Stimulated activated CD8-positive, alpha-beta memory T cell treated with anti-CD3 and anti-CD28 coated beads, Interleukin-4, amount 100 ng/mL, for 1 hour (primary cell): ENCODE results near the gene KCTD12.

Experiments used
- DNase-seq, 2 donors: peaks; one replicate each; pipeline ENCODE4 v3.0.0-alpha.2; 2020; ENCODE audit warnings: low read depth in 2 of 2, low spot score in 1 of 2

The KCTD12 gene

DNA sequence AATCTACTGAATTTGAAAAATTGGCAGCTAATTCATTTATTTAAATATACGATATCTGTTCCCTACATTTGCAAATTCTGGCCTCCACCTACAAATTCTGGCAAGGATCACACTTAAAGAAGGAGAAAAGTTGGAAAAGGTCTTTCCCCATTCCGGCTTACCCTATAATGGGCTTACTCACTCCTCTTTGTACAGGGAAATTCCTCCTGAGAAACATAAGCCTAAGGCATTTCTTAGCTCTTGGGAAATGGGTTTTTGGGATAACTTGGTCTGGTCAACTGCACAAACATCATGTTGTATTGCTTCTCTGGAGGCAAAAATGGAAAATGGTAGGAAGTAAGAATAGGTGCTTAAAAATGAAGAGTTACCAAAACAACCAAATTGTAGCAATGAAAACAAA, 25.5 kb downstream of the KCTD12 start:
- no peak for DNase-seq

DNA sequence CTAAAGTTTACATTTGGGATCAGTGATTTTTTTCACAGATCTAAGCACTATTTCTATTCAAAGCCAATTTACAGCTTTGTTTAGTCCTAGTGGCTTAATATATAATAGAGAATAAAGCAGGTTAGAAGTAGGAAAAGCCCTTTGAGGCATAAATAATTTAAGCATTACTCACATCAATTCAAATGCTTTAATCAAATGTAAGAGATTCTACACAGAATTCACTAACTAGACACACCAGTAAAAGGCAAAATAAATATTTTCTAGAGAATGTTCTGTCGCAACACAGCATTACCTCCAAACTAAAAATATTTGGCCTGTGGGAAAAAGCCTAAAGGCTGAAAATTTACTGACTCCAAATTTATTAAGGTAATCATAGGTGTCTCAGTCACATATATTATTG, 31.3 kb downstream of the KCTD12 start:
- no peak for DNase-seq

DNA sequence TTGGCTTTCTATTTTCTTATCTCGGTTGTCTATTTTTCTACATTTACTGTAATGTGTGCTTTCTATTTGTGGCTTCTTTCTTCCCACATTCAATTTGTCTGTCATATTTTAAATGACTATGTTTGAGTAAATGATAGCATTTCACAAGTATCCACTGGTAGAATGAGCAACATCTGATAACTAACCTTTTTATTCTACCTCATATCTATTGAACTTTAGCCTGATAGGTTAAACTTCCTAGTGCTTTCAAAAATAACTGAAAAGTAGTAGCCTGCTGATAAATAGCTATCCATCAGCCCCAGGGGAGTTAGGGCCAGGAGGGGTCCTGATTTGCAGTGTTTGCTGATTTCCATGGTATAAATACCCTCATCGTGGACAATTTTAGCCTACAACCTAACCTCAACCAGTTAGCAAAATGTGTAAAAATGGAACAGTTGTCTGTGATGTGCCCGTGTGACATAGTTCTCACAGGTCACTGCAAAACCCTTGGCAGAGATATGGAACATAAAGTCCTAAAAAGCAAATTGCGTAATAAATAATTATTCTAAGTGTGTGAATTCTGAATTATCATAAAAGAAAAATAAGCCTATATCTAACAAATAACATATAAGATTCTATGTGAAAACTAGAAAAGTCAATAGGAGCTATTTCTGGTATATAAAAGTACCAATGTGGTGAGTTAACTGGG, 32.1 kb downstream of the KCTD12 start:
- DNase-seq, result no peak

DNA sequence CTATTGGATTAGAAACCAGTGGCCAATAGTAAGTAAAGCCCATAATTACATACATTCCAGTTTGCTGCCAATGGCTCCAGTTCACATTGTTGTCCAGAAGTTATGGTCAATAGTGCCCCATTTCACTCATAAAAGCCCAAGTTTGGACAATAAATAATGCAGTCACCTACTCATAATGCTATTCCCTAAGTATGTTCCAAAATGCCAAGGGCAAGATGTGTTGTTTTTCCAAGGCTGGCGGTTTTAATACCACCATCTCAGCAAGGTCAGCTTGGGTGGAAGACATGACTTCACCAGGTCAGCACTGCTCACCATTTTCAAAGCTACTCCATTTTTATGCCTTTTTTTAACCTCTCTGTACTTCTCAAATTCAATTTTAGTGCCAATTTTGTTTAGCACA, 32.7 kb downstream of the KCTD12 start:
- DNase-seq, result no peak

DNA sequence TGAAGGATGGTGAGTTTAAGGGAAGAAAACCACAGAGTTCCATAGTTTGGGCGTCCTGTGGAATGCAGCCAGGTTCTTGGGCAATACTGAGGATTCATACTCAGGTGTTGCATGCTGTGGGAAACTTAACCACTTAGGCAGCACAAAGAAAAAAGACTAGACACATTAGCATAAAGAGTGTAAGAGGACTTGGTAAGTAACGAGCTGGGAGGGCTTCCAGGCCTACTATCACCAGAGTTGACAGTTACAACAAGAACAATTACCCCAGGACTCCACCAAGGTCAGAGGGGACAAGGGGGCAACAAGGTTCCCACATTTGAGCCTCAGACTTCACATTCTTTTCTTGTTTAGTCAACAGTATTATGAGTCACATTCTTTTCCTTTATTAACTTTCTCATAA, 33.2 kb downstream of the KCTD12 start:
- no peak for DNase-seq

DNA sequence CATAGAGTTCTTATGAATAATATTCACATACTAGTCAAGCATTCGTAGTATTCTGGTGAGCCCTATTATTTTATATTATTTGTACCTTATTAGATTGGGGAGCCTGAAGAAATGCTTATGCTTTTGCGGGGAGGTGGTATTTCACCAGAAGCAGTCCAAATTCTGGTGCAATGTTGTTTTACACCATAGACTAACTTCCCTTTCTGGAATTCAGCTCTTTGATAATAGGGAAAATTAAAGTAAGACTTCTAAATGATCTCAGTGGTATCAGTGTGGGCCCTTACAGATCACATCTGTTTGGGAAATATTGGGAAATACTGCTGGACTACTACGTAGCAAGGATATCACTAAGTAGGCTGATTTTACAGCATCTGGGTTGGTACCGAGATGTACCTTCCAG, 34.2 kb downstream of the KCTD12 start:
- DNase-seq, result no peak

DNA sequence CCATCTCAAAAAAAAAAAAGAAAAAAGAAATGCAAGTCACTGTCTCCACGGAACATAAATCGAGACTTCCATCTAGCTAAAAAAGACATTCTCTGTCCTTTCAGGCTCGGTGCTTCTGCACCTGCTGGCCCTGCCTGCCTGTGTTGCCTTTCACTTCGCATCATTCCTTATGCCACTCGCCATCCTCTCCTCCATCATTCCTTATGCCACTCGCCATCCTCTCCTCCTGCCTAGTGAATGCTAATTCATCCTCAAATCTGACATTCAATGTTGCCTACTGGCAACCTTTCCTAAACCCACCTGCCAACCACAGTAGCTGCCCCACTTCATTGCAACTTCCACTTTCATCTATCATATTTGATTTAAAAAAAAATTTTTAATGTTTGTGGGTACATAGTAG, 36.7 kb downstream of the KCTD12 start:
- DNase-seq, result no peak

DNA sequence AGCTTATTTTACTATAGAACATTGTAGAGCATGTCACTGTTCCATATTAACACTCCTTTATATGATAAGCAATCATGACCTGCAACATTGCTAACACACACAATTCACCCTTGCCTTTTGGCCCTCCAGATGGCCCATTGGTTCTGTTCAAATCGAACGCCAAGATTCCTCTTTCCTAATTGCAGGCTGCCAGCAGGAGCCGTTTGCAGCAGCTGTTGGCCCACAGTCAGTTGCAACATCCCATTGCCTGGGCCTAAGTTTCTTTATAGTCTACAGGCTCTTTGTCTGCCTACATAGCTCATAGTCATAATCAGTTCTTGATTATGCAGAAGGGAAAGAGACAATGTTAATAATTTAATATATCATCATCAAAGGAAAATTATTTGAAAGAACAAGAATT, 37.6 kb downstream of the KCTD12 start:
- DNase-seq, result no peak

DNA sequence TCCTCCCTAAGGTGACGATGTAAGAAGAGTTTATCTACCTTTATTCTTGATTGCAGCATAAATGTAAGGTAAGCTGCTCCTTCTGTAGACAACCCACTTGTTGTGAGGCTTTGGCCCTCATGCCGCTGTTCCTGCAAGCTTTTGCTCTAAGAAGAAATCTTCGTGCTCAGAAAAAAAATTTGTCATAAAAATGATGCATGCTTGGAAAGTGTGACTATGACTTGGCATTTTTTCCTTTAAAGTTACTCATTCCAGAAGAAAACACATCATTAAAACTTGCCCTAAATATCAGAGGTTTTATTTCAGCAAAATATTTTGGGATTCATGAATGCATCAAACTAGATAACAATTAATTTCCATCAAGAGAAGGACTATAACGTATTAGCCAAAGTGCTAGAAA, 39.8 kb downstream of the KCTD12 start:
- no peak for DNase-seq

DNA sequence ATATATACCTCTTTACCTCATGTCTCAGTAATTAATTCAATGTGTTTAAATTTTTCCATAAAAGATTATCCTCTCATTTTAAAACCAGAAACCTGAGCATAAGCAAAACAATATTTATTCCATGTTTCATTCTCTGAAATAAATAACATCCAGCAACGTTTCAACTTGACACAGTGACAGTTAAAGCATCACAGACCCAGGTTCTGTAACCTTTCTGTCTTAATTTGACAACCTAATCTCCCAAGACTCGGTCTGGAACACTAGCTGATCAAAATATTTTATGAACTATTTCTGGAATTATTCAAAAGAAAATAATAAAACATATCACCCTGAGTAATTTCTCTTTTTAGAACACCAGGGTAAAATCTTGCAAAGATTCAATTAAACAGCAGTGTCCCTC, 40.3 kb downstream of the KCTD12 start:
- no peak for DNase-seq

DNA sequence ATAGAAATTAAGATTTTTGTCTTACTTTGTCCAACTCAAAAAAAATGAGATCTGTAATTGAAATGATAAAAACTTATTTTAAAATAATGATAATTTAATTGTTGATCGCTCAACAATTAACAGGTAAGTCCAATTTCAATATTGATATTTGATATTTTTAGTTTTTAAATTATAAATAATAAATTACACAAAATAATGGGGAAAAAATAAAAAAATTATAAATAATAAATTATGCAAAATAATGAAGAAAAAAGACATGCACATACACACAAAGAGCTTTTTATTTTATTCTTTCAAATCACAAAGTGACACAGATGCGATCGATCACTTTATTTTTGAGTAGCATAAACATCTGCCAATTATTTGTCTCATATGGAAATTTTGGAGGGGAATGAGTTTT, 40.8 kb downstream of the KCTD12 start:
- no peak for DNase-seq

DNA sequence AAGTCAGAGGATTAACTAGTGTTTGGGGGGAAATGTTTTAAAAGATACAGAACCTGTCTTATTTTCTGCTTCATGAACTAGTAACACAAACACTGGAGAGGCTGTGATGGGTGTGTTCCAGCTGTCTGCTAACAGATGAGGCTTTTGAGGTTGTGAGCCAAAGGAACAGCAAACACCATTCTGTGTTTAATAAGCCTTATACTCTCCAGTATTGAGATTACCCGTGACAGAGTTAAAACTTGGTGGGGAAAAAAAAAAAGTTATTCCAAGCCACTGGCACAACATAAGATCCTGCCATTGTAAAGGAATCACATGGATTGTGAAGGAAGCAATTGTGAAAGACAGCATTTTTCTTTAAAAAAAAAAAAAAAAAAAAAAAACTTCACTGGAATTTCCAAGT, 48.4 kb downstream of the KCTD12 start:
- no peak for DNase-seq

DNA sequence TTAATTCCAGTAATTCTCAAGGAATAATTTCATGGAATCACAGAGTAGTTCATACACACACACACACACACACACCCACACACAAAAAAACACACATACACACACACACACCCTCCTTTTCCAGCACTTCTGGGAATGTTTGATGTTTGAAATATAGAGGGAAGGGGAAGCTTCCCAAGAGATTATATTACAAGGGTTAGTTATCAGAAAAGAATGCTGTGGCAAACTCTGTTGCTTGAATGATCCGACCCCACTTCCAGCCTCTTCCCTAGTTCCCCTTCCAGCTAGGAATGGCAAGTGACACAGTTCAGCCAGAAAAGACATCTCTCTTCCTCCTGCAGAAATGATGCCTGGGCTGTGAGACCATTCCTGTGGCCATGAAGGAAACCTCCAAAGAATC, 49.9 kb downstream of the KCTD12 start:
- DNase-seq, result no peak

DNA sequence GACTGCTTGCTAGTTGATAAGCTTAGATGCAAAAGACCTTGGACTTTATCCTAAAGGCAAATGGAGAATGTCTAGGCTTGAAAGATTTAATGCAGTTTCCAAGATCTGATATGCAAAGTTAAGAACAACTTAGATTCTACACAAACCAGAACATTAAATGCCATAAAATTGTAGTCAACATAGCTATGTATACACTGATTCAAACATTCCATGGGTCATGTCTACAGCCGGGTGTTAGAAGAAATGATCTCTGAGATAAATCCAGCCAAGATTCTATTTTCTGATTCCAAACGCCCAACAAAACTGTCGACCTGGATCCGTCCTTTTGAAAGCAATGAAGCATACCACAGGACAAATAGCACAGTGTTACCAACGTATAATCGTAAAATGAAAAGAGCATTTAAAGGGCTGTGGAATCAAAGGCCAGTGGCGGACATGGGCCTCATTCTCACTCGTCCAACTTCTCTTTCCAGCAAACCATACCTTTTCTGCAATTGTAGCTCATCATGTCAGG, 52.7 kb downstream of the KCTD12 start:
- DNase-seq, result no peak

DNA sequence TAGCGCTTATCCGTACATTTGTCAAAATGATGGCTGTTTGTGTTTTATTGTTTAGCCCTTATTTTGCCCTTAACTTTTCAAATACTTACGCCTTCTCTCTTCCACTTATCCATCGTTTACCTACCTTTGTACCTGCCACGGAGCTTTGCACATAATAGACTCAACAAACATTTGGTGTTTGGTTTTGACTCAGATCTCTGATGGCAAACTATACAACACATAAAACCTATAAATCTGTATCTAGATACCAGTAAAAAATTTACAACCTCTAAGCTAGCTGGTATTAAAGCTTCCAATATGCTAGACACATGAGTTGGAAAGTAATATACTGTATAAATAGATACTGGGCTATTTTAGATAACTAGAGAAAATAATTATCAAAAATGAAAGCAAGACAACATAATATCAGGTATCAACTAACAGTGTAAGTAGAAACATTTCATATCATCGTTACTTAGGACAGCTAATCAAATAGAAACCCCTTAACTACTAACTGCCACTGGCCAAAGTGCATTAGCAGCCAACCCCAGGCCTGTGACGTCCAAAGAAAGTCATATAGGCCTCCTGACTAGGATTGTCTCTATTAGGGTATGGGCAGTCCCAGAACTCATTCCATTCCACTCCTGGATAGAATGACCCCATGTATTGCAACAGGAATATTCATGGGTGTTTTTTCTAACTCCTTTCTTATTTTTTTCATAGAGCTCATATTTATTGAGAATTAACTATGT, 53.8 kb downstream of the KCTD12 start:
- DNase-seq, result no peak

DNA sequence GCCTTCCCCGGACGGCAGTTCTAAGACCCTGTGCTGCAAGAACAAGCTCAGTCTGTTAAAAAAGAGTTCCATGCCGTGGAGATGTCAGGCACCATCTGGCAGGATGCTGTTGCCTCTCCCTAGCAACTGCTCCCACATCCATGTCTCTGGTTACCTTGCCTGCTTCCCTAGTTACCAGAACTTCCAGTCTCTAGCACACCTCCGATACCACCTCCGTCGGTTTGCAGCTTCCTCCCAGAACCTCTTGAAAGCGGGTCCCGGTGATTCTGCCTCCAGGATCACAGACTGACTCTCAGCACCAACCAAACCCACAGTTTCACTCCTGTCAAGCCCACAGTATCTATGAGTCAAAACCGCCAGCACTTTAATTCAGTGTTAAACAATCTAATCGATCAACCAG, 55.4 kb downstream of the KCTD12 start:
- DNase-seq, result no peak
